Measurements from ENCODE around the gene BTBD7.
"Not testable (repeated sequence)": the region's sequence is repeated elsewhere in the genome, so short reads cannot be mapped to it uniquely, and the experiment has no call there.

Gene BTBD7

GRCh38 chr14:93245764-93246420, 86.9 kb downstream of the BTBD7 start:
- DNase-seq = no peak

DNA sequence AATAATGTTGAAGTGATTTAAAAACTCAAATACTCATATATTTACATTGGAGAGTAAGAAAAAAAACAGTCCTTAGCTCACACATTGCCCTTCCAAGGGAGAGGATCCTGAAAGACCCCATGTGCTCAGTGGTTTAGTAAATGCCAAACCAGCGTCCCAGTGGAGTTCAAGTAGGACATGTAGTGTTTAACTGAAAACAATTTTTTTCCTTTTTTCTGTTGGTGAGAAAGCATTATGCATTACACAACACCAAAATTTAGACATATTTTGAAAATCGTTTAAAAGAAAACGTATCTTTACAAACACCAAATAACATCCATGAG, 92.2 kb downstream of the BTBD7 start:
- no peak for DNase-seq

DNA sequence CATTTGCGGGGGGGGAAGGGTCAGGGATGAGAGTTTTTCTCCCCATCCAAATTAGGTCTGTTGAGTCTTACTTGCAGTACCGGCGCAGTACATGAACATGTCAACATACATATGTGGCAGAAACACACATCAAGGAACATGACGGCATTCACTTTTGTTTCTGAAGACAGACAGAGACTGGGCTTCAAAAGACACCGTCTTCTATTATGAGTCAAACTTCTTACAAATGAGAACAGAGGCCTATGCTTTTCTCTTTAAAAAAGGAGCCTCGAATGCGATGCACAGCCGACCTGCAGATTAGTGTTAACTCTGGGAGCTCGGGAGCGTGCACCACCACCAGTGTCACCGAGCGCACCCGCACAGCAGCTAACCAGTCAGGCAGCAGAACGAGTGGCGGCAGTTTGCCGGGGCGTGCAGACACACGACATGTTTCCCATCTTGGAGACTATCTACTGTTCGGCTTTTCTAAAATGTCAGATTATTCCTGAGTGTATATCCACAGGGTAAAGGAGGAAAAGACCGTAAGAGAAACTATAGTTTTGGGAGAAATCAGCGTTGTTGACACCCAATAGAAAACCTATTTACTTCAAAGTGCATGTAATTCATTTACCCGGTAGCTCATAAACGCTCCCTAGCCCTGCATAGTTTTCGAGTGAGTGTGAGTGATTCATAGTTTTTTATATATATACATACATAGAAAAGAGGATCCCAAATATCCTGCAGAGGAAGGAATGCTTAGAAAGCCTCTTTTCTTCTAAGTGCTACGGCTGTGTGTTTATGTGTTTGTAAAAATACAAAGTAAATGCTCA, 92.8 kb downstream of the BTBD7 start:
- no peak for DNase-seq

GRCh38 chr14:93234798-93235197, 98.0 kb downstream of the BTBD7 start:
- DNase-seq = no peak

DNA sequence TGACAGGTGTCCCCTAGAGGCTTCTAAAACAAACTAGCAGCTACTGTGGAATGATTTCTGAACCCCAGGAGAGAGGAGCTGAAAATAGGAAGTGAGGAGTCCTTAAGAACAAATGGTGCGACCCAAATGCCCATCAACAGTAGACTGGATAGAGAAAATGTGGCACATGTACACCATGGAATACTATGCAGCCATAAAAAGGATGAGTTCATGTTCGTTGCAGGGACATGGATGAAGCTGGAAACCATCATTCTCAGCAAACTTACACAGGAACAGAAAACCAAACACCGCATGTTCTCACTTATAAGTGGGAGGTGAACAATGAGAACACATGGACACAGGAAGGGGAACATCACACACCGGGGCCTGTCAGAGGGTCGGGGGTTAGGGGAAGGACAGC, 99.8 kb downstream of the BTBD7 start:
- not testable (repeated sequence) for DNase-seq

- DNase-seq = no peak
Measured at GRCh38 chr14:93232159-93232558, 100.7 kb downstream of the BTBD7 start.

GRCh38 chr14:93231129-93231979, 101.5 kb downstream of the BTBD7 start:
- DNase-seq = no peak

GRCh38 chr14:93230539-93230938, 102.3 kb downstream of the BTBD7 start:
- DNase-seq = no peak

DNA sequence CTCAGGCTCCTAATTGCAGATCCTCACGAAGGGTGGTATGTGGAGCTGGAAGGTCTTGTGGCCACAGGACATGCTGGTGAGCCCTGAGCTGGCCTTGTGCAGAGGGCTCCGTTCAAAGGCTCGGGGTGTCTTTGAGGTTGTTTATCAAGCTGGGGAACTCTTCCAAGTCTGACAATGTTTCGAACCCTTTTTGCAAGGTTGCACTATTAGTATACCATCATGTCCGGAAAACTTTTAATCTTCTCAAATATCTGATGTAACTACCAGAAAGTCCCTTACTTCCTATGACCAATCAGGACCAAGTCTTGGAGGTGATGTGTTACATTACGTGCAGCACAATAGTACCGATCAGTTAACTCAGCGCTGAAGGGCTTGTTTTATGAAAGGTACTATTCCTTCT, 104.3 kb downstream of the BTBD7 start:
- no peak for DNase-seq

DNA sequence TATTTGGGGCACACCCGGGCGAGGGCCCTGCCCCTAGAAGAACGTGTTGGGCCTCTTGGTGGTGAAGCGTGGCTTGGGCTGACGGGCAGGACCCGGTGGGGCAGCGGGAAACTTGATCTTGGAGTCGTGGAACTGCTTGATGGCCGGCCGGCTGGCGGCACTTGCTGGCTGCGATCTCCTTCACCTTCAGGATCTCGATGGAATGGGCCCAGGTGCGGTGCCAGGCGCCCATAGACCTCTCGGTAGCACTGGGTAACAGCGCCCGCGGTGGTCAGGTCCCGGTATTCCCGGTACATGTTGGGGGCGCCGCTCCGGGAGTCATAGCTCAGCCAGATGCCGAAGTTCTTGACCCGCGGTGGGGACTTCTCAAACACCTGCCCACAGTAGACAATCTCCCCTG, 109.3 kb downstream of the BTBD7 start:
- no peak for DNase-seq

GRCh38 chr14:93220509-93220908, 112.3 kb downstream of the BTBD7 start:
- DNase-seq = no peak

GRCh38 chr14:93219103-93219726, 113.6 kb downstream of the BTBD7 start:
- DNase-seq = peak; percentile 9

- no peak for DNase-seq
Measured at GRCh38 chr14:93214598-93214997, 118.2 kb downstream of the BTBD7 start.

- no peak for DNase-seq
Measured at GRCh38 chr14:93212432-93212831, 120.4 kb downstream of the BTBD7 start.

DNA sequence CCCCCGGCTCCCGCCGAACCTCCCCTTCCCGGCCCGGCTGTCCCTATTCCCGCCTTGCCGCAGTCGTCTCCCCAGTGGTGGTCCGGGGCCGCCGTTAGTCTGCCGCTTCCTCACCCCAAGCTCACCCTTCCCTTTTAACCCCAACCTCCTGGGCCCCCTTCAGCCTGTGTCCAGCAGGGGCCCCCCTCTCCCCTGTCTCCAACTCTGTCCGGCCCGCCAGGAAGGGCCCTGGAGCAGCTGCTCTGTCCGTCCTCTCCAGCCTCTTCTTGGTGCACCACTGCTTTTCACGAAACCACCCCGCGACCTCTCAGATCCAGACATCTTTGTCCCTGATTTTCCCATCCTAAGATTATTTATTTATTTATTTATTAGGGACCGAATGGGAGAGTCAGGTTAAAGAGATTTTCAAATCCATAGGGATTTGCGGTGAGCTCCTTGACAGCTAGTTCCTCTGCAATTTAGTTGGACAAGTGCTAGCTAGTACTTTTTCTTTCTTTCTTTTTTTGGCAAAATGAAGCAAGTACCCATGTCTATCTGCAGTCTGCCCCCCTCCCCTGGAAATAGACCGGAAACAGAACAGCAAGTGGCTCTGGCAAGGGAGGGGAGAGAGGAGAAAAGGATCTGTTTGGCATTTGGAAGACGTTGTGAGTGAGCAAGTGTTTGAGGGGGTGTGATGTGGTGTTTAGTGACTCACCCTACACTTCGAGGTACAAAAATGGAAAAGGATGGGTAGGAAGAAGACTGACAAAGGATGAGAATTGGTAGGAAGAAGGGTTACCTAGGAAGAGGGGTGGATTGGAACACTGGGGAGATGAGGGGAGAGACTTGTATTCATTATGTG, 125.1 kb downstream of the BTBD7 start:
- DNase-seq = no peak

DNA sequence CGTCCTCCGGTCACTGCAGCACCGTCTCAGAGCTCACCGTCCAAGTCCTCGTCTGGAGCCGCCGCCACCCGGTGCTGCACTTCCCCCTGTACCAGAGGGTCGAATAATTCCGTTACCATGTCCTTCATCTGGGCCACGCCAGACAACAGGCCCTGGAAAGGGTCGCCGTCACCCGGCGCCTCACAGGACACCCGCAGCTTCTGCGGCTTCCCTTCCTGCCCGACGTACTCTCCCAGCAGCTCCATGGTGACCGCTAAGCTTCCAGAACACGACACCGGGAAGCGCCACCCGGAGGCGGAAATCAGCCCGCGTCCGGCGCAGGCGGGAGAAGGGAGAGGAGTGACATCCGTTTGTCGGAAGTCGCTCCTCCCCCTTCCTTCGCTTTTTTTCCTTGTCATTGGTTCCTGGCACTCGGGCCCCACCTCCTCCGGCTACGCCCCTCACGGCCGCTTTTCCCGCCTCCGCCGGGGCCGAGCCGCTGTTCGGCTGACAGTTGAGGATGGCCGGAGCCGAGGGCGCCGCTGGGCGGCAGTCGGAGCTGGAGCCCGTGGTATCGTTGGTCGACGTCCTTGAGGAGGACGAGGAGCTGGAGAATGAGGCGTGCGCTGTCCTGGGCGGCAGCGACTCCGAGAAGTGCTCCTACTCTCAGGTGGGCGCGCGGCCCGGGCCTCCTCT, 125.9 kb downstream of the BTBD7 start, which contains the start of the genes GON7 and UBR7:
Gene GON7 (minus strand): TSS at position 273 of the 675 bp plus-strand sequence. CDS start 28 bp downstream, at position 245.
Gene UBR7 (plus strand): TSS at position 464 of the 675 bp plus-strand sequence. CDS start 36 bp downstream, at position 500.
- peak; percentile 82 for DNase-seq

DNA sequence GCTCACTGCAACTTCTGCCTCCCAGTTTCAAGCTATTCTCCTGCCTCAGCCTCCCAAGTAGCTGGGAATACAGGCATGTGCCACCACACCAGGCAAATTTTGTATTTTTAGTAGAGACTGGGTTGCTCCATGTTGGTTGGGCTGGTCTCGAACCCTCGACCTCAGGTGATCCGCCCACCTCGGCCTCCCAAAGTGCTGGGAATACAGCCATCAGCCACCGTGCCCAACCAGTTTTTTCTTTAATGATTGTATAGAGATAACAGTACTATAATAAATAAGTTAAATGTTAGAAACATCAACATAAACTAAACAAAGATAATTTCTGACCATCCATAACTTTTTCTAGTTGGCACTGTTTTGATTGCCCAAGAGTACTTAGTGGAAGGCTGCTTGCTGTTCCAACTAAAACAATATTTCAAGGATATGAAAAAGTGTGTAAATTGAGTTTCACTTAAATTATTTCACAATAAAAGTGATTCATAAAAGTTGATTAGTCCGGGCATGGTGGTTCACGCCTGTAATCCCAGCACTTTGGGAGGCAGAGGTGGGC, 131.6 kb downstream of the BTBD7 start:
- DNase-seq = no peak

GRCh38 chr14:93200553-93200952, 132.3 kb downstream of the BTBD7 start:
- DNase-seq = no peak

GRCh38 chr14:93199031-93199430, 133.8 kb downstream of the BTBD7 start:
- no peak for DNase-seq

GRCh38 chr14:93195316-93195999, 137.4 kb downstream of the BTBD7 start:
- no peak for DNase-seq
